ENCODE results near the gene IWS1.
"Not testable (repeated sequence)": the region's sequence is repeated elsewhere in the genome, so short reads cannot be mapped to it uniquely, and the experiment has no call there.

Gene IWS1

GRCh38 chr2:127453392-127454171 is 72.7 kb downstream of the IWS1 start:
- no peak for DNase-seq

- no peak for DNase-seq
These were observed 73.3 kb downstream of the IWS1 start for GRCh38 chr2:127453013-127453391.

- DNase-seq = not testable (repeated sequence)
These were observed 73.9 kb downstream of the IWS1 start for GRCh38 chr2:127452423-127452822.

- no peak for DNase-seq
These were observed 74.3 kb downstream of the IWS1 start for GRCh38 chr2:127451981-127452380.

GRCh38 chr2:127449898-127450297 is 76.4 kb downstream of the IWS1 start:
- DNase-seq = no peak

GRCh38 chr2:127449414-127449813 is 76.9 kb downstream of the IWS1 start:
- DNase-seq = no peak

- DNase-seq = no peak
These were observed 77.8 kb downstream of the IWS1 start for GRCh38 chr2:127448526-127448925.

GRCh38 chr2:127439343-127439742 is 86.9 kb downstream of the IWS1 start:
- no peak for DNase-seq

- DNase-seq = no peak
These were observed 88.2 kb downstream of the IWS1 start for GRCh38 chr2:127437781-127438726.

GRCh38 chr2:127437056-127437455 is 89.2 kb downstream of the IWS1 start:
- DNase-seq = no peak

- no peak for DNase-seq
These were observed 91.8 kb downstream of the IWS1 start for GRCh38 chr2:127434515-127434914.

GRCh38 chr2:127431408-127432023 is 94.8 kb downstream of the IWS1 start:
- DNase-seq = no peak

Measured in NCI-H1694 (cell line).